Keratinocyte (primary cell): ENCODE measurements around the gene MEIG1. TPM values are rescaled to one million over a fixed set of nuclear protein-coding genes. Genes with fewer than 3 reads are reported as not detected.
"Not testable (repeated sequence)": the region's sequence is repeated elsewhere in the genome, so short reads cannot be mapped to it uniquely, and the experiment has no call there.

Experiments
- DNase-seq: peaks from one replicate; pipeline ENCODE4 v3.0.0-alpha.2; 2011; ENCODE audit warnings: low read depth, missing footprints, low spot score
- FAIRE-seq: peaks from 2 replicates; lab custom pipeline; 2011; peaks lifted over from hg19 to GRCh38; lab: Jason Lieb, UNC
- H2AFZ ChIP-seq: 2 replicates; pipeline ENCODE4 v1.6.0; 2012; ENCODE audit warnings: low read length, control low read depth, inconsistent platforms; ENCODE audit not compliant: control insufficient read depth
- H3K27ac ChIP-seq: 2 replicates; pipeline ENCODE4 v1.5.1; 2011; ENCODE audit warnings: low read length; ENCODE audit not compliant: control insufficient read depth, insufficient read depth
- H3K27me3 ChIP-seq: 3 replicates; pipeline ENCODE4 v1.6.0; 2011; ENCODE audit warnings: low read length; ENCODE audit not compliant: control insufficient read depth, insufficient read depth; ENCODE audit errors: extremely low read depth
- H3K36me3 ChIP-seq, 2 experiments: 2 replicates in 1 of 2; 3 replicates in 1 of 2; pipeline ENCODE4 v1.5.1; 2011; ENCODE audit warnings: low read length in 2 of 2, mild to moderate bottlenecking in 1 of 2; ENCODE audit not compliant: control insufficient read depth in 2 of 2, insufficient read depth in 2 of 2; ENCODE audit errors: extremely low read depth in 1 of 2
- H3K4me1 ChIP-seq: 3 replicates; pipeline ENCODE4 v1.5.1; 2011; ENCODE audit warnings: low read length; ENCODE audit not compliant: control insufficient read depth, insufficient read depth; ENCODE audit errors: extremely low read depth
- H3K4me2 ChIP-seq: 3 replicates; pipeline ENCODE4 v1.6.0; 2011; ENCODE audit warnings: low read depth, low read length; ENCODE audit not compliant: control insufficient read depth, insufficient read depth; ENCODE audit errors: extremely low read depth
- H3K4me3 ChIP-seq, 3 experiments: fragments of 200-600 bp in 1 of 3; sonication (generic) in 1 of 3; 2 replicates in 2 of 3; 3 replicates in 1 of 3; pipeline ENCODE4 v1.5.1; 2011 to 2016; ENCODE audit warnings: low read length in 3 of 3, mild to moderate bottlenecking in 3 of 3, control low read depth in 2 of 3, inconsistent platforms in 1 of 3, low read depth in 1 of 3, mixed read lengths in 1 of 3, mixed run types in 1 of 3, moderate library complexity in 1 of 3; ENCODE audit not compliant: control insufficient read depth in 2 of 3, insufficient read depth in 2 of 3; ENCODE audit errors: extremely low read depth in 1 of 3
- H3K79me2 ChIP-seq: 2 replicates; pipeline ENCODE4 v1.6.0; 2012; ENCODE audit warnings: low read length; ENCODE audit not compliant: control insufficient read depth, insufficient read depth
- H3K9ac ChIP-seq: 3 replicates; pipeline ENCODE4 v1.6.0; 2011; ENCODE audit warnings: low read length; ENCODE audit not compliant: control insufficient read depth, insufficient read depth; ENCODE audit errors: extremely low read depth
- H3K9me1 ChIP-seq: 3 replicates; pipeline ENCODE4 v1.6.0; 2011; ENCODE audit warnings: low read length; ENCODE audit not compliant: control insufficient read depth, insufficient read depth; ENCODE audit errors: extremely low read depth
- H3K9me3 ChIP-seq: 2 replicates; pipeline ENCODE4 v1.5.1; 2012; ENCODE audit warnings: low read depth, low read length; ENCODE audit not compliant: control insufficient read depth
- H4K20me1 ChIP-seq: 3 replicates; pipeline ENCODE4 v1.6.0; 2011; ENCODE audit warnings: low read length; ENCODE audit not compliant: control insufficient read depth, insufficient read depth; ENCODE audit errors: extremely low read depth
- EZH2 ChIP-seq: IDR thresholded peaks from one replicate; pipeline ENCODE4 v1.6.1; 2012; ENCODE audit warnings: inconsistent platforms, mild to moderate bottlenecking, low read length, moderate library complexity
- dilution Hi-C: fragments of 300-500 bp; cut with MboI; formaldehyde crosslinking; loops from one replicate; pipeline ENCODE4 v1.7.0; 2020; ENCODE audit warnings: low sequenced_read_pairs; ENCODE audit not compliant: extremely low pct_ligation_motif_present
- polyA plus RNA-seq, 5 experiments: library from polyadenylated mRNA; depleted of rRNA in 3 of 5; stranded (reverse) in 3 of 5; stranded (forward) in 1 of 5; unstranded in 1 of 5; fragments of >200 nt; gene quantifications; 1 replicate in 1 of 5; 2 replicates in 3 of 5; 3 replicates in 1 of 5; pipeline versions ENCODE4 v1.2.1 to v1.2.3, GENCODE V29; 2011 to 2012; ENCODE audit warnings: missing spikeins in 2 of 5, low read depth in 1 of 5, low replicate concordance in 1 of 5
- TF ChIP-seq, protein P1 (sequence below), 3 experiments: IDR thresholded peaks in 1 of 3; conservative IDR thresholded peaks in 1 of 3; optimal IDR thresholded peaks in 1 of 3; 2 replicates in 2 of 3; 3 replicates in 1 of 3; pipeline versions ENCODE3 to v1.5.1; 2011; ENCODE audit warnings: low read length in 3 of 3, mild to moderate bottlenecking in 3 of 3, moderate library complexity in 2 of 3, control low read depth in 1 of 3, inconsistent platforms in 1 of 3; ENCODE audit not compliant: insufficient read depth in 2 of 3; ENCODE audit errors: extremely low read depth in 1 of 3

Gene MEIG1
- polyA plus RNA-seq, 1 donor (not counting 4 experiments of a cell fraction or from before 2014, with no cell fraction given), result 0.33 TPM

DNA sequence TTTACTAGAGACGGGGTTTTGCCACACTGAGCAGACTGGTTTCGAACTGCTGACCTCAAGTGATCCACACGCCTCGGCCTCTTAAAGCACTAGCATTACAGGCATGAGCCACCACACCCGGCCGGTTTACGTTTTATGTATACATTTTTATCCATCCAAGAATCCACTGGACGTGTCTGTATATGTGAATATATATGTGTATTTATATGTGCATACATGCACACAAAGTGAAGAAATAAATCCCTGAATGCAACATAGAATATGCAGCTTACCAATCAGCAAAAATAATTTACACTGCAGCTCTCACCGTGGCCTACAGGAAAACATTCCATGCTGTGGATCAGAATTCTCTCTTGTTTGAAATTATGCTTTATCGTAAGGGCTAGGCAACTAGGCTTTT lies 28.6 kb upstream of the MEIG1 start:
- no peak for DNase-seq
- TF ChIP-seq, protein P1, sequence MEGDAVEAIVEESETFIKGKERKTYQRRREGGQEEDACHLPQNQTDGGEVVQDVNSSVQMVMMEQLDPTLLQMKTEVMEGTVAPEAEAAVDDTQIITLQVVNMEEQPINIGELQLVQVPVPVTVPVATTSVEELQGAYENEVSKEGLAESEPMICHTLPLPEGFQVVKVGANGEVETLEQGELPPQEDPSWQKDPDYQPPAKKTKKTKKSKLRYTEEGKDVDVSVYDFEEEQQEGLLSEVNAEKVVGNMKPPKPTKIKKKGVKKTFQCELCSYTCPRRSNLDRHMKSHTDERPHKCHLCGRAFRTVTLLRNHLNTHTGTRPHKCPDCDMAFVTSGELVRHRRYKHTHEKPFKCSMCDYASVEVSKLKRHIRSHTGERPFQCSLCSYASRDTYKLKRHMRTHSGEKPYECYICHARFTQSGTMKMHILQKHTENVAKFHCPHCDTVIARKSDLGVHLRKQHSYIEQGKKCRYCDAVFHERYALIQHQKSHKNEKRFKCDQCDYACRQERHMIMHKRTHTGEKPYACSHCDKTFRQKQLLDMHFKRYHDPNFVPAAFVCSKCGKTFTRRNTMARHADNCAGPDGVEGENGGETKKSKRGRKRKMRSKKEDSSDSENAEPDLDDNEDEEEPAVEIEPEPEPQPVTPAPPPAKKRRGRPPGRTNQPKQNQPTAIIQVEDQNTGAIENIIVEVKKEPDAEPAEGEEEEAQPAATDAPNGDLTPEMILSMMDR (optimal IDR thresholded peaks at IDR 0.05 in 1 of 3, IDR thresholded peaks at IDR 0.05 in 1 of 3, conservative IDR thresholded peaks at IDR 0.05 in 1 of 3; ENCODE audit: extremely low read depth in 1 of 3, insufficient read depth in 2 of 3, low read length in 3 of 3), result no peak
- no peak for TF ChIP-seq EZH2
- no peak overlapping the region for H3K4me3 ChIP-seq
- no peak for FAIRE-seq
- no peak overlapping the region for H3K27ac ChIP-seq
- no peaks in the 10 kb centered on the region for H3K9me1 ChIP-seq
- no peaks in the 10 kb centered on the region for H3K9me3 ChIP-seq
- no peak overlapping the region for H3K4me2 ChIP-seq
- H3K27me3 ChIP-seq, result no peaks in the 10 kb centered on the region
- dilution Hi-C loops, result no loop called here
- H3K79me2 ChIP-seq, result no peaks in the 10 kb centered on the region
- no peak overlapping the region for H2AFZ ChIP-seq
- H4K20me1 ChIP-seq, result no peaks in the 10 kb centered on the region
- no peak overlapping the region for H3K9ac ChIP-seq
- no peaks in the 10 kb centered on the region for H3K4me1 ChIP-seq
- H3K36me3 ChIP-seq, result peaks cover 12 to 15% of the 10 kb centered on the region in 2 experiments

DNA sequence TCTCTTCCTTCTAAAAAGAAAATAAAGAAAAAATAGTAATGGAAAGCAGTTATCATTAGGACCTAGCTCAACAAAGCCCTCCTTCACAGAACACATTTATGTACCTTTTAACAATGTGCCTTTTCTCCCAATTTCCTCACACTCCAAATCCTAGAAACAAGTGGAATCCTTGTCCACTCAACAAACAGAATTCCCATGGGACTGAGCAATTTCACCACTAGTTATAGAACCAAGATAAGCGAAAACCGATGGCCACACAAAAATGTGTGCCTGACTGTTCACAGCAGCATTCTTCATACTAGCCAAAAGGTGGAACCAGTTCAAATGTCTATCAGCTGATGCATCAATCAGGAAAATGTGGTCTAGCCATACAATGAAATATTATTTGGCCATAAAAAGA lies 22.6 kb upstream of the MEIG1 start:
- no peaks in the 10 kb centered on the region for H3K4me1 ChIP-seq
- H3K27ac ChIP-seq, result no peak overlapping the region
- H3K4me2 ChIP-seq, result no peak overlapping the region
- dilution Hi-C loops, result no loop called here
- no peak overlapping the region for H3K9ac ChIP-seq
- TF ChIP-seq, protein P1 (optimal IDR thresholded peaks at IDR 0.05 in 1 of 3, IDR thresholded peaks at IDR 0.05 in 1 of 3, conservative IDR thresholded peaks at IDR 0.05 in 1 of 3; ENCODE audit: extremely low read depth in 1 of 3, insufficient read depth in 2 of 3, low read length in 3 of 3), result no peak
- TF ChIP-seq EZH2, result no peak
- no peak overlapping the region for H3K4me3 ChIP-seq
- no peaks in the 10 kb centered on the region for H3K9me3 ChIP-seq
- no peaks in the 10 kb centered on the region for H4K20me1 ChIP-seq
- no peaks in the 10 kb centered on the region for H3K9me1 ChIP-seq
- no peaks in the 10 kb centered on the region for H3K79me2 ChIP-seq
- FAIRE-seq (no peak), DNase-seq (no peak)
- H3K36me3 ChIP-seq, result peaks cover 3 to 12% of the 10 kb centered on the region in 2 experiments
- no peaks in the 10 kb centered on the region for H3K27me3 ChIP-seq
- H2AFZ ChIP-seq, result no peak overlapping the region

DNA sequence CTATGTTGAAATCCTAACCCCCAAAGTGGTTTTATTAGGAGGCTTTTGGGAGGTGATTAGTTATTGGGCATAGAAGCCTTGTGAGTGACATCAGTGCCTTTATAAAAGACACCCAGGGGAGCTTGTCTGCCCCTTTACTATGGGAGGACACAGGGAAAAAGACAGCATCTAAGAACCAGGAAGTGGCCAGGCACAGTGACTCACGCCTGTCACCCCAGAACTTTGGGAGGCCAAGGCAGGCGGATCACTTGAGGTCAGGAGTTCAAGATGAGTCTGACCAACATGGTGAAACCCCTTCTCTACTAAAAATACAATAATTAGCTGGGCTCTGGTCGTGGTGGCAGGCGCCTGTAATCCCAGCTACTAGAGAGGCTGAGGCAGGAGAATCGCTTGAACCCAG lies 20.2 kb upstream of the MEIG1 start:
- H4K20me1 ChIP-seq, FAIRE-seq, H3K36me3 ChIP-seq, H3K9me1 ChIP-seq, DNase-seq, H3K27ac ChIP-seq, dilution Hi-C loops, H3K4me2 ChIP-seq, H2AFZ ChIP-seq, H3K79me2 ChIP-seq, H3K4me3 ChIP-seq, H3K27me3 ChIP-seq, H3K4me1 ChIP-seq, H3K9ac ChIP-seq, H3K9me3 ChIP-seq: not testable (repeated sequence)
